K562 (cell line): ENCODE measurements around the gene PRKD2. TPM values are rescaled to one million over a fixed set of nuclear protein-coding genes. Genes with fewer than 3 reads are reported as not detected.

Experiments
- ARID1B ChIP-seq: fragments of 450-650 bp; IDR thresholded peaks from 2 replicates; pipeline ENCODE4 v1.6.1; 2016; ENCODE audit warnings: antibody characterized with exemption, mild to moderate bottlenecking, inconsistent platforms
- BHLHE40 ChIP-seq: IDR thresholded peaks from 2 replicates; pipeline ENCODE4 v1.6.1; 2011; ENCODE audit warnings: low read length, improper control_type of control experiment
- CREM ChIP-seq: IDR thresholded peaks from 2 replicates; pipeline ENCODE4 v1.6.1; 2014; ENCODE audit warnings: antibody characterized with exemption, low read depth
- DPF2 ChIP-seq: fragments of 450-650 bp; IDR thresholded peaks from 2 replicates; pipeline ENCODE4 v1.6.1; 2016
- HEY1 ChIP-seq: fragments of 250-450 bp; sonication (Bioruptor Pico); IDR thresholded peaks from 2 replicates; pipeline ENCODE4 v1.5.0; 2020; ENCODE audit warnings: mild to moderate bottlenecking, moderate library complexity, borderline replicate concordance
- JUND ChIP-seq, 2 experiments: IDR thresholded peaks; 2 replicates in 1 of 2; 3 replicates in 1 of 2; pipeline ENCODE4 v1.6.1; 2011; ENCODE audit warnings: borderline replicate concordance in 2 of 2, low read depth in 2 of 2, low read length in 2 of 2, improper control_type of control experiment in 1 of 2, missing biosample characterization in 1 of 2, missing genetic modification characterization in 1 of 2, missing genetic modification reagents in 1 of 2
- L3MBTL2 ChIP-seq: fragments of 450-650 bp; IDR thresholded peaks from 2 replicates; pipeline ENCODE4 v1.6.1; 2016; ENCODE audit warnings: mild to moderate bottlenecking, moderate library complexity
- LEF1 ChIP-seq: fragments of 450-650 bp; IDR thresholded peaks from 2 replicates; pipeline ENCODE4 v1.6.1; 2016; ENCODE audit warnings: mild to moderate bottlenecking
- NR1H2 ChIP-seq: sonication (generic); formaldehyde crosslinking; IDR thresholded peaks from 2 replicates; pipeline ENCODE4 v1.4.0; 2020; ENCODE audit warnings: mild to moderate bottlenecking, missing genetic modification reagents
- POLR2AphosphoS5 ChIP-seq: IDR thresholded peaks from 2 replicates; pipeline ENCODE4 v1.6.1; 2011; ENCODE audit warnings: mild to moderate bottlenecking, low read depth, low read length, moderate library complexity; ENCODE audit not compliant: control insufficient read depth, insufficient read depth
- XRCC4 ChIP-seq: IDR thresholded peaks from one replicate; pipeline ENCODE4 v1.6.1; 2011; ENCODE audit not compliant: insufficient read depth, insufficient read length; ENCODE audit errors: extremely low read depth
- ZFP36 ChIP-seq: fragments of 150-350 bp; IDR thresholded peaks from 2 replicates; pipeline ENCODE4 v1.6.1; 2018; ENCODE audit warnings: low read length, low read depth; ENCODE audit not compliant: partially characterized antibody
- ZNF436 ChIP-seq: fragments of 250-450, 450-650 bp; sonication (Bioruptor Pico); formaldehyde crosslinking; IDR thresholded peaks from 2 replicates; pipeline ENCODE4 v1.7.0; 2020; ENCODE audit warnings: mild to moderate bottlenecking
- polyA plus RNA-seq, 8 experiments: library from polyadenylated mRNA; depleted of rRNA in 4 of 8; stranded (reverse) in 5 of 8; unstranded in 3 of 8; fragments of >200 nt; fragmentation: Nextera tagmentation in 2 of 8; fragmentation: Illumina TruSeq in 1 of 8; extraction: Ambion mirVana in 2 of 8; extraction: Trizol in 1 of 8; gene quantifications; 2 replicates each; pipeline versions ENCODE4 v1.2.1 to v1.2.3, GENCODE V29; 2011 to 2014; ENCODE audit warnings: inconsistent platforms in 1 of 8, missing spikeins in 1 of 8
- total RNA-seq, 7 experiments: library from RNA; depleted of rRNA in 6 of 7; stranded (reverse); fragments of >200 nt in 6 of 7; fragmentation: Illumina TruSeq in 2 of 7; extraction: Trizol in 2 of 7; gene quantifications; 2 replicates each; pipeline versions ENCODE4 v1.2.1 to v1.2.3, GENCODE V29; 2011 to 2021; ENCODE audit warnings: low replicate concordance in 1 of 7
- TF ChIP-seq, protein P1 (sequence below): sonication (generic); formaldehyde crosslinking; IDR thresholded peaks from 2 replicates; pipeline ENCODE4 v1.8.1; 2023; ENCODE audit warnings: mild to moderate bottlenecking, missing genetic modification reagents
- TF ChIP-seq, protein P2 (sequence below), 3 experiments: fragments of 200-800 bp in 1 of 3; sonication (Bioruptor generic) in 1 of 3; sonication (generic) in 1 of 3; formaldehyde crosslinking in 1 of 3; IDR thresholded peaks; 2 replicates each; pipeline versions ENCODE4 v1.6.1 to v1.8.0; 2016 to 2022; ENCODE audit warnings: mild to moderate bottlenecking in 2 of 3, missing compliant biosample characterization in 2 of 3, missing genetic modification characterization in 2 of 3, missing genetic modification reagents in 1 of 3
- TF ChIP-seq, protein P3 (sequence below): fragments of 450-650 bp; IDR thresholded peaks from 2 replicates; pipeline ENCODE4 v1.6.1; 2016; ENCODE audit warnings: mild to moderate bottlenecking
- TF ChIP-seq, protein P4 (sequence below): IDR thresholded peaks from 3 replicates; pipeline ENCODE4 v1.6.1; 2011; ENCODE audit warnings: borderline replicate concordance, mild to moderate bottlenecking, moderate library complexity; ENCODE audit not compliant: insufficient read length; ENCODE audit errors: extremely low read depth

Gene PRKD2
- total and polyA plus RNA-seq, 9 of the 15 experiments (the other 6 are each of a cell fraction or from before 2014, with no cell fraction given) = 1.8 to 60.0 (median 15.0) TPM

DNA sequence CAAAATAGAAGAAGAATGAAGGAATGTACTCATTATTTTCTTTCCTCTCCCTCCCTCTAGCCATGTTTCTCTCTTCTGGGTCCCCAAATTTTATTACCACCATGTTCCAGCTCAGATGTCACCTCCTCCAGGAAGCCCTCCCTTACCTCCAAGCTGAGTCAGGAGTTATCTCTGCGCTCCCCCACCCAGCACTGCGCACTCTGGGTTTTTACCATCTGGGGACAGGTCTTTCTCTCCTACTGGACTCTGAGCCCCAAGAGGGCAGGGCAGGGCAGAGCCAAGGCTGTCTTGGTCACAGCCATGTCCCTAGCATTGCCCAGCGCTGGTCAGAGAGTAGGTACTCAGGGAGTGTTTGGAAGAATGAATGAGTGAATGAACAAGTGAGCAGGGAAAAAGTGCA lies 83.8 kb downstream of the PRKD2 start (continued):
- TF ChIP-seq, protein P1, sequence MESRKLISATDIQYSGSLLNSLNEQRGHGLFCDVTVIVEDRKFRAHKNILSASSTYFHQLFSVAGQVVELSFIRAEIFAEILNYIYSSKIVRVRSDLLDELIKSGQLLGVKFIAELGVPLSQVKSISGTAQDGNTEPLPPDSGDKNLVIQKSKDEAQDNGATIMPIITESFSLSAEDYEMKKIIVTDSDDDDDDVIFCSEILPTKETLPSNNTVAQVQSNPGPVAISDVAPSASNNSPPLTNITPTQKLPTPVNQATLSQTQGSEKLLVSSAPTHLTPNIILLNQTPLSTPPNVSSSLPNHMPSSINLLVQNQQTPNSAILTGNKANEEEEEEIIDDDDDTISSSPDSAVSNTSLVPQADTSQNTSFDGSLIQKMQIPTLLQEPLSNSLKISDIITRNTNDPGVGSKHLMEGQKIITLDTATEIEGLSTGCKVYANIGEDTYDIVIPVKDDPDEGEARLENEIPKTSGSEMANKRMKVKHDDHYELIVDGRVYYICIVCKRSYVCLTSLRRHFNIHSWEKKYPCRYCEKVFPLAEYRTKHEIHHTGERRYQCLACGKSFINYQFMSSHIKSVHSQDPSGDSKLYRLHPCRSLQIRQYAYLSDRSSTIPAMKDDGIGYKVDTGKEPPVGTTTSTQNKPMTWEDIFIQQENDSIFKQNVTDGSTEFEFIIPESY (CRISPR knock-in tag) = no peak
- TF ChIP-seq JUND (IDR thresholded peaks at IDR 0.05; ENCODE audit: borderline replicate concordance, low read depth, low read length) (no peak), JUND (tag; IDR thresholded peaks at IDR 0.05; ENCODE audit: borderline replicate concordance, low read depth, low read length) (no peak), ZFP36 (peak; percentile 99), NR1H2 (no peak), ARID1B (0 out of 2 replicates have a peak, but pooled peaks have one; percentile 7), DPF2 (0 out of 2 replicates have a peak, but pooled peaks have one; percentile 17), CREM (0 out of 2 replicates have a peak, but pooled peaks have one; percentile 3), HEY1 (CRISPR knock-in tag) (no peak), L3MBTL2 (no peak), POLR2AphosphoS5 (no peak), BHLHE40 (no peak), LEF1 (no peak), XRCC4 (no peak), ZNF436 (peak; percentile 95)
- TF ChIP-seq, protein P2, sequence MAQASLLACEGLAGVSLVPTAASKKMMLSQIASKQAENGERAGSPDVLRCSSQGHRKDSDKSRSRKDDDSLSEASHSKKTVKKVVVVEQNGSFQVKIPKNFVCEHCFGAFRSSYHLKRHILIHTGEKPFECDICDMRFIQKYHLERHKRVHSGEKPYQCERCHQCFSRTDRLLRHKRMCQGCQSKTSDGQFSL (CRISPR knock-in tag; IDR thresholded peaks at IDR 0.05) = peak; percentile 44; the same call in 1 of the 2 replicates
- TF ChIP-seq, protein P2 (tag; IDR thresholded peaks at IDR 0.05) = 0 out of 4 replicates have a peak, but pooled peaks of 1 of the 2 experiments have one; percentile 36
- TF ChIP-seq, protein P3, sequence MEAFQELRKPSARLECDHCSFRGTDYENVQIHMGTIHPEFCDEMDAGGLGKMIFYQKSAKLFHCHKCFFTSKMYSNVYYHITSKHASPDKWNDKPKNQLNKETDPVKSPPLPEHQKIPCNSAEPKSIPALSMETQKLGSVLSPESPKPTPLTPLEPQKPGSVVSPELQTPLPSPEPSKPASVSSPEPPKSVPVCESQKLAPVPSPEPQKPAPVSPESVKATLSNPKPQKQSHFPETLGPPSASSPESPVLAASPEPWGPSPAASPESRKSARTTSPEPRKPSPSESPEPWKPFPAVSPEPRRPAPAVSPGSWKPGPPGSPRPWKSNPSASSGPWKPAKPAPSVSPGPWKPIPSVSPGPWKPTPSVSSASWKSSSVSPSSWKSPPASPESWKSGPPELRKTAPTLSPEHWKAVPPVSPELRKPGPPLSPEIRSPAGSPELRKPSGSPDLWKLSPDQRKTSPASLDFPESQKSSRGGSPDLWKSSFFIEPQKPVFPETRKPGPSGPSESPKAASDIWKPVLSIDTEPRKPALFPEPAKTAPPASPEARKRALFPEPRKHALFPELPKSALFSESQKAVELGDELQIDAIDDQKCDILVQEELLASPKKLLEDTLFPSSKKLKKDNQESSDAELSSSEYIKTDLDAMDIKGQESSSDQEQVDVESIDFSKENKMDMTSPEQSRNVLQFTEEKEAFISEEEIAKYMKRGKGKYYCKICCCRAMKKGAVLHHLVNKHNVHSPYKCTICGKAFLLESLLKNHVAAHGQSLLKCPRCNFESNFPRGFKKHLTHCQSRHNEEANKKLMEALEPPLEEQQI = no peak
- TF ChIP-seq, protein P4, sequence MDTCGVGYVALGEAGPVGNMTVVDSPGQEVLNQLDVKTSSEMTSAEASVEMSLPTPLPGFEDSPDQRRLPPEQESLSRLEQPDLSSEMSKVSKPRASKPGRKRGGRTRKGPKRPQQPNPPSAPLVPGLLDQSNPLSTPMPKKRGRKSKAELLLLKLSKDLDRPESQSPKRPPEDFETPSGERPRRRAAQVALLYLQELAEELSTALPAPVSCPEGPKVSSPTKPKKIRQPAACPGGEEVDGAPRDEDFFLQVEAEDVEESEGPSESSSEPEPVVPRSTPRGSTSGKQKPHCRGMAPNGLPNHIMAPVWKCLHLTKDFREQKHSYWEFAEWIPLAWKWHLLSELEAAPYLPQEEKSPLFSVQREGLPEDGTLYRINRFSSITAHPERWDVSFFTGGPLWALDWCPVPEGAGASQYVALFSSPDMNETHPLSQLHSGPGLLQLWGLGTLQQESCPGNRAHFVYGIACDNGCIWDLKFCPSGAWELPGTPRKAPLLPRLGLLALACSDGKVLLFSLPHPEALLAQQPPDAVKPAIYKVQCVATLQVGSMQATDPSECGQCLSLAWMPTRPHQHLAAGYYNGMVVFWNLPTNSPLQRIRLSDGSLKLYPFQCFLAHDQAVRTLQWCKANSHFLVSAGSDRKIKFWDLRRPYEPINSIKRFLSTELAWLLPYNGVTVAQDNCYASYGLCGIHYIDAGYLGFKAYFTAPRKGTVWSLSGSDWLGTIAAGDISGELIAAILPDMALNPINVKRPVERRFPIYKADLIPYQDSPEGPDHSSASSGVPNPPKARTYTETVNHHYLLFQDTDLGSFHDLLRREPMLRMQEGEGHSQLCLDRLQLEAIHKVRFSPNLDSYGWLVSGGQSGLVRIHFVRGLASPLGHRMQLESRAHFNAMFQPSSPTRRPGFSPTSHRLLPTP = peak; percentile 64
- TF ChIP-seq, all 486 proteins: peak for 22
